ENCODE results near the gene LYRM4.
A peak's percentile ranks its signal among the peaks of the same experiment; 100 is the strongest.

Gene LYRM4

DNA sequence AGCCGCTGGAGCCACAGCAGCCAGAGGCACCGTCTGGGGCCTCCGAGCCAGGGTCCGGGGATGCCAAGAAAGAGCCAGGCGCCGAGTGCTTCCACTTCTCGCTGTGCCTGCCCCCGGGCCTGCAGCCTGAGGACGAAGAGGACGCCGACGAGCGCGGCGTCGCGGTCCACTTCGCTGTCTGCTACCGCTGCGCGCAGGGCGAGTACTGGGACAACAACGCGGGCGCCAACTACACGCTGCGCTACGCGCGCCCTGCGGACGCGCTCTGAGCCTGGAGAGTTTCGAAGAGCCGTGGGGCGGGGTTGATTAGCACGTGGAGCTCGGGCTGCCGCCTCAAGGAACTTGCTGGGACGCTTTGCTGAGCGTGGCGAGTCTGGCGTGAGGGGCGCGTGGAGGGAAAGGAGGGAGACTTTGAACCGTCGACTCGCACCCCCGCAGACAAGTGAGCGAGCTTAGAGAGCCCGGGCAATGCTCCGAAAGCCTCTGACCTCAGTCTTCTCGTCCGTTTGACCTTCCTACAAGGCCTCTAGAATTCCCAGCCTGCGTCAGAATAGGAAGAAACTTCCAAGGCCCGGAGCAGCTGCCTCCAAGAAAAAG lies 174.4 kb downstream of the LYRM4 start:
- no peak overlapping the region for H2AFZ ChIP-seq (ENCODE audit: low read length)
- no peaks in the 10 kb centered on the region for H3K9me3 ChIP-seq (ENCODE audit: low read length)
- H3K9ac ChIP-seq (ENCODE audit: low read length) = no peak overlapping the region
- no peak overlapping the region for H3K27ac ChIP-seq (ENCODE audit: low read depth, low read length, poor library complexity, severe bottlenecking)
- no peaks in the 10 kb centered on the region for H3K4me1 ChIP-seq (ENCODE audit: insufficient read depth, low read length, severe bottlenecking)
- H3K36me3 ChIP-seq (ENCODE audit: insufficient read depth, low read length) = no peaks in the 10 kb centered on the region
- no peaks in the 10 kb centered on the region for H4K20me1 ChIP-seq (ENCODE audit: insufficient read depth, low read length)
- no peak overlapping the region for H3K4me2 ChIP-seq (ENCODE audit: low read length)
- no peaks in the 10 kb centered on the region for H3F3A ChIP-seq (ENCODE audit: insufficient read depth, low read length)
- H3K79me2 ChIP-seq (ENCODE audit: insufficient read depth, low read length) = no peaks in the 10 kb centered on the region
- H3K4me3 ChIP-seq (ENCODE audit: low read depth, low read length, poor library complexity, severe bottlenecking) = no peak overlapping the region
- TF ChIP-seq, protein P1, sequence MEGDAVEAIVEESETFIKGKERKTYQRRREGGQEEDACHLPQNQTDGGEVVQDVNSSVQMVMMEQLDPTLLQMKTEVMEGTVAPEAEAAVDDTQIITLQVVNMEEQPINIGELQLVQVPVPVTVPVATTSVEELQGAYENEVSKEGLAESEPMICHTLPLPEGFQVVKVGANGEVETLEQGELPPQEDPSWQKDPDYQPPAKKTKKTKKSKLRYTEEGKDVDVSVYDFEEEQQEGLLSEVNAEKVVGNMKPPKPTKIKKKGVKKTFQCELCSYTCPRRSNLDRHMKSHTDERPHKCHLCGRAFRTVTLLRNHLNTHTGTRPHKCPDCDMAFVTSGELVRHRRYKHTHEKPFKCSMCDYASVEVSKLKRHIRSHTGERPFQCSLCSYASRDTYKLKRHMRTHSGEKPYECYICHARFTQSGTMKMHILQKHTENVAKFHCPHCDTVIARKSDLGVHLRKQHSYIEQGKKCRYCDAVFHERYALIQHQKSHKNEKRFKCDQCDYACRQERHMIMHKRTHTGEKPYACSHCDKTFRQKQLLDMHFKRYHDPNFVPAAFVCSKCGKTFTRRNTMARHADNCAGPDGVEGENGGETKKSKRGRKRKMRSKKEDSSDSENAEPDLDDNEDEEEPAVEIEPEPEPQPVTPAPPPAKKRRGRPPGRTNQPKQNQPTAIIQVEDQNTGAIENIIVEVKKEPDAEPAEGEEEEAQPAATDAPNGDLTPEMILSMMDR (IDR thresholded peaks at IDR 0.05; ENCODE audit: low read length) = no peak
- TF ChIP-seq EZH2 (IDR thresholded peaks at IDR 0.05; ENCODE audit: borderline replicate concordance, low read length) = no peak
- peaks cover 14% of the 10 kb centered on the region for H3K27me3 ChIP-seq (ENCODE audit: insufficient read depth, low read length)
- no peaks in the 10 kb centered on the region for H3K9me2 ChIP-seq (ENCODE audit: low read depth, low read length)

DNA sequence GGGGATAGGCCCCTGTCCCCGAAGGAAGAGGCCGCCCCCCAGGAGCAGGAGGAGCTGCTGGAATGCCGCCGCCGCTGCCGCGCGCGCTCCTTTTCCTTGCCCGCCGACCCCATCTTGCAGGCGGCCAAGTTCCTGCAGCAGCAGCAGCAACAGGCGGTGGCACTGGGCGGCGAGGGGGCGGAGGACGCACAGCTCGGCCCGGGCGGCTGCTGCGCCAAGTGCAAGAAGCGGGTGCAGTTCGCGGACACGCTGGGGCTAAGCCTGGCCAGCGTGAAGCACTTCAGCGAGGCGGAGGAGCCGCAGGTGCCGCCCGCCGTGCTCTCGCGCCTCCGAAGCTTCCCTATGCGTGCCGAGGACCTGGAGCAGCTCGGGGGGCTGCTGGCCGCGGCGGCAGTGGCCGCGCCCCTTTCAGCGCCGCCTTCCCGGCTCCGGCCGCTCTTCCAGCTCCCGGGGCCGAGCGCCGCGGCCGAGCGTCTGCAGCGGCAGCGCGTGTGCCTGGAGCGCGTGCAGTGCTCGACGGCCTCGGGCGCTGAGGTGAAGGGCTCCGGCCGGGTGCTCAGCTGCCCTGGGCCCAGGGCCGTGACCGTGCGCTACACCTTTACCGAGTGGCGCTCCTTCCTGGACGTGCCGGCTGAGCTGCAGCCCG lies 175.0 kb downstream of the LYRM4 start:
- H3K9me2 ChIP-seq (ENCODE audit: low read depth, low read length) = no peaks in the 10 kb centered on the region
- H3K9me3 ChIP-seq (ENCODE audit: low read length) = no peaks in the 10 kb centered on the region
- H3K27ac ChIP-seq (ENCODE audit: low read depth, low read length, poor library complexity, severe bottlenecking) = no peak overlapping the region
- H2AFZ ChIP-seq (ENCODE audit: low read length) = no peak overlapping the region
- H4K20me1 ChIP-seq (ENCODE audit: insufficient read depth, low read length) = no peaks in the 10 kb centered on the region
- H3K9ac ChIP-seq (ENCODE audit: low read length) = no peak overlapping the region
- no peaks in the 10 kb centered on the region for H3K36me3 ChIP-seq (ENCODE audit: insufficient read depth, low read length)
- no peaks in the 10 kb centered on the region for H3K4me1 ChIP-seq (ENCODE audit: insufficient read depth, low read length, severe bottlenecking)
- TF ChIP-seq EZH2 (IDR thresholded peaks at IDR 0.05; ENCODE audit: borderline replicate concordance, low read length) = no peak
- TF ChIP-seq, protein P1 (IDR thresholded peaks at IDR 0.05; ENCODE audit: low read length) = no peak
- H3K79me2 ChIP-seq (ENCODE audit: insufficient read depth, low read length) = no peaks in the 10 kb centered on the region
- peak overlapping the region; percentile 42 for H3K4me3 ChIP-seq (ENCODE audit: low read depth, low read length, poor library complexity, severe bottlenecking)
- peaks cover 14% of the 10 kb centered on the region for H3K27me3 ChIP-seq (ENCODE audit: insufficient read depth, low read length)
- peak overlapping the region; percentile 54; the same call in 1 of the 2 replicates for H3K4me2 ChIP-seq (ENCODE audit: low read length)
- H3F3A ChIP-seq (ENCODE audit: insufficient read depth, low read length) = no peaks in the 10 kb centered on the region

DNA sequence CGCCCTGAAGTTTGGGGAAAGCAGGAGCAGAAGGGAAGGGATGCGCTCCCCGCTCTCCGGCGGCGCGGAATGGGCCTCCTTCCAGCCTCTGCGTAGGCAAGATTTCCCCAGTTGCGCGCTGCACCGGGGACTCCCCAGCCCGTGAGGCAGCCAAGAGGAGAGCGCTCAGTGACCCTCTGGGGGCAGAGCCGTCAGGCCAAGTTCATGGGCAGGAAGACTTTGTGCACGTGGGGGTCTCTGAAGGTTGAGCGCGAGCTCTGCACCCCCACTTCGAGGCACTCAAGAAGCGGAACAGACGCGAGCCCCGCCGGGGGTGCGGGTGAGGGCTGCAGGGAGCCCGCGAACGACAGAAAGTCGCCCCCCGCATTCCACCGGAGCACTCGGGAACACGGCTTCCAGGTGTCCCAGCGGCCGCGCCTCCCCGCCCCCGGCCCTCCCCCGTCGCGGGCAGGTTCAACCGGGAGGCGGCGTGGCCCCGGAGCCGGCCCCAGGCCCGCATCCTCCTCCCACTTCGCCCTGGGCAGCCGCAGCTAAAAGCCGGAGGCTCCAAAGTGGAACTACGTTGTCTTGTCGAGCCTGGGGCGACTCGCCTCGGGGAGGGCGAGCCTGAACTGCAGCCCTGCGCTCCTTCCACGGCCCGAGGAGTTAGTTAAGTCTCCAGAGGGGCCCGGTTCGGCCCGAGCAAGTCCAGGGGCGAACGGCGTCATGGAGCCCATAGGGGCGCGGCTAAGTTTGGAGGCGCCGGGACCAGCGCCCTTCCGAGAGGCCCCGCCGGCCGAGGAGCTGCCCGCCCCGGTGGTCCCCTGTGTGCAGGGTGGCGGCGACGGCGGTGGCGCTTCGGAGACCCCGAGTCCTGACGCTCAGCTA lies 175.7 kb downstream of the LYRM4 start, which contains the start of gene PPP1R3G:
Gene PPP1R3G, plus strand, starts transcription at position 561 of the 867 bp plus-strand sequence. Its CDS starts 145 bp downstream, at position 706.
- Histone ChIP-seq H3K9me2 (ENCODE audit: low read depth, low read length) (no peaks in the 10 kb centered on the region), H3K27me3 (ENCODE audit: insufficient read depth, low read length) (peaks cover 18% of the 10 kb centered on the region), H4K20me1 (ENCODE audit: insufficient read depth, low read length) (no peaks in the 10 kb centered on the region), H3K79me2 (ENCODE audit: insufficient read depth, low read length) (no peaks in the 10 kb centered on the region), H3K27ac (ENCODE audit: low read depth, low read length, poor library complexity, severe bottlenecking) (no peak within 1 kb of the TSS), H3K4me3 (ENCODE audit: low read depth, low read length, poor library complexity, severe bottlenecking) (peak within 1 kb of the TSS; percentile 42), H3K9ac (ENCODE audit: low read length) (no peak within 1 kb of the TSS), H2AFZ (ENCODE audit: low read length) (no peak within 1 kb of the TSS), H3K36me3 (ENCODE audit: insufficient read depth, low read length) (no peaks in the 10 kb centered on the region), H3K4me2 (ENCODE audit: low read length) (peak within 1 kb of the TSS; percentile 54; the same call in 1 of the 2 replicates), H3K4me1 (ENCODE audit: insufficient read depth, low read length, severe bottlenecking) (no peaks in the 10 kb centered on the region), H3F3A (ENCODE audit: insufficient read depth, low read length) (no peaks in the 10 kb centered on the region), H3K9me3 (ENCODE audit: low read length) (no peaks in the 10 kb centered on the region)
- TF ChIP-seq, protein P1 (IDR thresholded peaks at IDR 0.05; ENCODE audit: low read length) = no peak
- no peak for TF ChIP-seq EZH2 (IDR thresholded peaks at IDR 0.05; ENCODE audit: borderline replicate concordance, low read length)

Measured in OCI-LY1 (cell line).